Hematopoietic multipotent progenitor cell treated with erythropoietin and hydrocortisone succinate and interleukin-3 and kit ligand, for 17 days (in vitro differentiated cells): ENCODE data around the gene PGLYRP4.

Experiments used
- DNase-seq: peaks from one replicate; pipeline ENCODE4 v3.0.0-alpha.2; 2015; ENCODE audit warnings: low spot score

PGLYRP4 gene

GRCh38 chr1:153375511-153375910 lies 26.9 kb upstream of the PGLYRP4 start, which contains the start of gene S100A12:
S100A12 (minus strand) TSS chr1:153375621; CDS start chr1:153374592, 1,029 bp downstream.
- no peak for DNase-seq

- DNase-seq: no peak
These were observed 25.4 kb upstream of the PGLYRP4 start for GRCh38 chr1:153374071-153374470.

DNA sequence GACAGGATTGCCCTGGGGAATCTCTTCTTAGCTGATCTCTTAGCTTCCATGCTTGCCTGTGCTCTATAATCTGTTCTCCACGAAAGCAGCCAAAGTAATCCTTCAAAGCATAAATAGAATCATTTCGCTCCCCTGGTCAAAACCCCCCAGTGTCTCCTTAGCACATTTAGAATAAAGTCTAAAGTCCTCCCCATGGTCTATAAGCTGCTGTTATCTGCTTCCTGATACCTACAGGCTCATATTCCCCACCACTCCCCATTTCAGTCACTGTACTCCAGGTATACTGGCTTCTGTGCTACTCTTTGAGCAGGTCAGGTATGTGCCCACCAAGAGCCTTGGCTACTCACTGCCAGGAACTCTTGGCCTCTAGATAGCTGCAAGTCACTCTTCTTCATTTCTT lies 23.9 kb upstream of the PGLYRP4 start:
- no peak for DNase-seq

DNA sequence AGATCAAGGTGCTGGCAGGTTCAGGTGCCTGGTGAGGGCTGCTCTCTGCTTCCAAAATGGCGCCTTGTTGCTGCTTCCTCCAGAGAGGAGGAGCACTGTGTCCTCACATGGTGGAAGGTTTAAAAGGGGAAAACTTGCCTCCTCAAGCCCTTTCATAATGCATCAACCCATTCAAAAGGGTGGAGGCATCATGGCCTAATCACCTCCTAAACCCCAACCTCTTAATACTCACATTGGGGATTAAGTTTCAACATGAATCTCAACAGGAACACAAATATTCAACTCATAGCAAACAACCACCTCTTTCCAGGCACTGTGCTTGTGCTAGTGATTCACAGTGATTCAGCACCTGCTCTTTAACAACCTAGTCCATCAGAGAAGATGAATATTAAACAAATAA lies 22.6 kb upstream of the PGLYRP4 start:
- no peak for DNase-seq

- no peak for DNase-seq
These were observed 21.5 kb upstream of the PGLYRP4 start for GRCh38 chr1:153370146-153370545.

- no peak for DNase-seq
These were observed 19.9 kb upstream of the PGLYRP4 start for GRCh38 chr1:153368495-153368894.

DNA sequence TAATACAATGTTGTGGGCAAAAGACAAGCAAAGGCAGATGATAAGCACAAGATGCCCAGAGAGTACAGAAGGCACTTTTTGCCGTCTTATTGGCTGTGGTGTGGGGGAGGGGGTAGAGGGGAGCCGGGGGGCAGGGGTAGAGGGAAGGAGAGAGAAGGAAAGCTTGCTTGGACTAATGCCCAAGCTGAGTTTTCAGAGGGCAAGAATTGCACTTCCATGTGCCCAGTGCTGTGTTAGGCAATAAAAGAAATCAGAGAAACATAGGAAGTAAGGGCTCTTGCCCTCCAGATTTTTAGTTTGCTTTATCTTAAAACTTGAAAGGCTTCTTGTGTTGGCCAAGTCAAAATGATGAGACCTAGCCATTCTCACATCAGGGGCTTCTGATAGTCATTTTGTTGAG lies 18.4 kb upstream of the PGLYRP4 start:
- no peak for DNase-seq

GRCh38 chr1:153366261-153366660 lies 17.6 kb upstream of the PGLYRP4 start:
- no peak for DNase-seq

DNA sequence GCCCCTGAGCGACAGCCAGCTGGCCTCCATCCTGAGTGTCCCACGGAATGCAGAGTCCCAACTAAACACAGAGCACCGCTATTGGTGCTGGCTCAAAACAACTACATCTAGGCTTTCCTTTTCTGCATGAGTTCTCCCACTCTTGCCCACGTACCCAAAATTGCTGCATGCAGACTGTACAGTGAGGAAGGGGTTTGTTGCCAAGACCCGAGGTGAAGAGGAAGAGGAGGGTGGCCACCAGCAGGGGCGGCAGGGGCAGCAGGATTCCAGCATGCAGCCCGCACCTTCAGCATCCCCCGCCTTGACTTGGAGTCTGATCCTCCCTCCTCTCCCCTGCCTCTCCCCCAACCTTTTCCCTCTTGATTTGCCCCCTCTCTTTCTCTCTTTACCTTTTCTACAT lies 17.1 kb upstream of the PGLYRP4 start:
- no peak for DNase-seq

DNA sequence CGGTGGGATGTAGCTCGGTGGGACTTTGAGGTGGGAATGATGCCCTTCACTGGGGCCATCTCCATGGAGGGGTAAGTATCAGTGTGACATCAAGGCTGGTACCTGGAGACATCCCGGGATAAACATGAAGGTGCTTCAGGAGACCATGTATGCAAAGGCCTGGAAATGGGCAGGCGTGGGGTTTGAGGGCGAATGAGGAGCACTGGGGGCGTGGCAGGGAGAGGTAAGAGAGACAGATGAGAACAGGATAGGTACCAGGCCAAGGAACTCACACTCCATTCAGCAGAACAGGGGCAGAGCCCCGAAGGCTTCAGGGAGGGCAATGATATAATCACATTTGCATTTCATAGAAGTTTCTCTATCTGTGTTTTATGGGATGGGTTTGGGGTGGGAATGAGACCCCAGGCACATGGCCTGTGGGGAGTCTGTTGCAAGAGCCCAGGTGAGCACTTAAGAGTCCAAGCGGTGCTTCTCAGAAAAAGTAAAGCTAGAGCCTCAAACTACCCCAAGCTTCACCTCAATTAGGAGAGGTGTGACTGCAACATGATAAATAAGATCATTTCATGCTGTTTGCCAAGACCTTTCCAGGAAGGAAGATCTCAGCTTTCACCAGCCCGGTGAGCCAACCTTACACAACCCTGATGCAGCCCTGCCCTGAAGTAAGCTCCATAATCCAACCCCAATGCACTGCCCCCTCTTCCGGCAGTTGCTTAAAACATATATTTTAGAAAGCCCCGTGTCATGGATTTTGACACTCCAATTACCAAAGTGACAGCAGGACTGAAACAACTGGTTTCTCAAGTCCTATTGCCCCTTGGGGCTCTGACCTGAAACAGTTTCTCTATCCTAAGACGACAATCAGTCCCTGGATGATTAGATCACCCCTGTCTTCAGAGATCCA lies 16.4 kb upstream of the PGLYRP4 start:
- no peak for DNase-seq

- no peak for DNase-seq
These were observed 15.5 kb upstream of the PGLYRP4 start for GRCh38 chr1:153364156-153364555.

GRCh38 chr1:153363641-153364040 lies 15.0 kb upstream of the PGLYRP4 start:
- no peak for DNase-seq

GRCh38 chr1:153362187-153362775 lies 13.6 kb upstream of the PGLYRP4 start:
- no peak for DNase-seq

- DNase-seq: no peak
These were observed 13.0 kb upstream of the PGLYRP4 start for GRCh38 chr1:153361480-153362109.

- DNase-seq: no peak
These were observed 12.2 kb upstream of the PGLYRP4 start for GRCh38 chr1:153360592-153361479.

- no peak for DNase-seq
These were observed 11.5 kb upstream of the PGLYRP4 start for GRCh38 chr1:153360190-153360589.

- no peak for DNase-seq
These were observed 10.6 kb upstream of the PGLYRP4 start for GRCh38 chr1:153359241-153359640.

DNA sequence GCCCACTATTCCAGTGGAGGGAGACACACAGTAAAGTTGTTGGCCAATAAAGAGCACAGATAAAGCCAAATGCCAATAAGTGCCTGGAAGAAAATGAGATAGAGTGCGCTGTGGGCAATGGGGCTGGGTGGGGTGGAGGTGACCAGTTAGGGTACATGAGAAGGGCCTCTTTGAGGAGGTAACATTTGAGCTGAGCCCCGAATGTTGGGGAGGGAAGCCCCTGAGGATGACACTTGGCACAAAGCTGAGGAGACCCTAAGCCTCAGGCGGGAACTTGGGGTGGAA lies 10.0 kb upstream of the PGLYRP4 start:
- no peak for DNase-seq

DNA sequence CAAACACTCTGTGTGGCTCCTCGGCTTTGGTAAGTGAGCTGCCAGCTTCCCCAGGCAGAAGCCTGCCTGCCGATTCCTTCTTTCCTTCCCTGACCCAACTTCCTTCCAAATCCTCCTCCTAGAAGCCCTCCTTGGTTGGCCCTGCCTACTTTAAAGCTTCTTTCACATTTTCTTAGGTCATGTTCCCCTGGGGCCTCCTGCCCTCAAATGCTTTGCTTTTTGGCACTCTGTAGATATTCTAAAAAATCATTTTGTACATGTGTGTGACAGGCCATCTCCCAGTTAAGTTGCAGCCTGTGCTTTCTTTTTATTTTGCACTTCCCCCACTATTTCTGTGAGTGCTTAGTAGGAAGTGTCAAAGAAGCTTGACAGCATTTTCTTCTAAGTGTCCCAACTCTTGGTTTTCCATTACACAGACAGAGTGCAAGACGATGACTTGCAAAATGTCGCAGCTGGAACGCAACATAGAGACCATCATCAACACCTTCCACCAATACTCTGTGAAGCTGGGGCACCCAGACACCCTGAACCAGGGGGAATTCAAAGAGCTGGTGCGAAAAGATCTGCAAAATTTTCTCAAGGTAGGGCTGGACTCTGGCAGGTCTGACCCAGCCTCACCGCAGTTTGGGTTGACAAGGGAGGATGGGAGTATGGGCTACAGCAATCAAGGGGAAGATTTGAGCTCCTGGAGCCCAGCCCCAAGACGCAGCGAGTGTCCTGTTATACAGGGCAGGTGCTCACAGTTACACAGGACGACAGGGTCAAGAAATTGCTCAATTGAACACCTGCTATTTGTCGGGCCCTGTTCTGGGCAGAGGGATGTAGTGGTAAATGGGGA lies 9.4 kb upstream of the PGLYRP4 start, which contains the start of gene S100A9:
Gene S100A9 (plus strand): TSS at position 2 of the 838 bp plus-strand sequence. CDS start 430 bp downstream, at position 432.
- DNase-seq: no peak

DNA sequence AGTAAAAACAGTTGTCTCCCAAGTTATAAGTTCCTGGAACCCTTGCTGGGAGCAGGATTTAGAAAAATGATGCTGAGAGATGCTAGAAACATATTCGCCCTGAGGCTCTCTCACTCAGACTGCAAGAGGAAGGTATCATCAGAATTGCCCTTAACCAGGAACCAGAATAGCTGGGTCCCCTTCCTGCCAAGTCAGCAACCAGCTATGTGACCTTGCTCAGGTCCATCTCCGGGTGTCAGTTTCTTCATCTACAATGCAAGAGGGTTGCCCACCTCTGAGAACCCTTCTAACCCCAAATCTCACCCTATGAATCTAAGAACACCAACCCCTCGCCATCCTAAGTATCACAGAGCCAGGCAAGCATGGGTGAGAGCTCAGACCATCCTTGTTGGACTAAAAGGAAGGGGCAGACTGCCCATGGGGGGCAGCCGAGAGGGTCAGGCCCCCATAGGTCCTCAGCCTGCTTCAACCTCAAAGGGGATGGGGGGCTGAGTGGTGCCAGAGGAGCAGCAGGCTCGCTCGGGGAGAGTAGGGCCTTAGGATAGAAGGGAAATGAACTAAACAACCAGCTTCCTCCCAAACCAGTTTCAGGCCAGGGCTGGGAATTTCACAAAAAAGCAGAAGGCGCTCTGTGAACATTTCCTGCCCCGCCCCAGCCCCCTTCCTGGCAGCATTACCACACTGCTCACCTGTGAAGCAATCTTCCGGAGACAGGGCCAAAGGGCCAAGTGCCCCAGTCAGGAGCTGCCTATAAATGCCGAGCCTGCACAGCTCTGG lies 8.6 kb upstream of the PGLYRP4 start:
- DNase-seq: no peak
